Activated gamma-delta T cell (primary cell): ENCODE measurements around the gene C2CD4B.

Experiments
- DNase-seq: peaks from one replicate; lab custom pipeline; 2025; lab: John Stamatoyannopoulos, UW
- total RNA-seq, 2 donors: gene quantifications; one replicate each; lab custom pipeline; 2026; lab: John Stamatoyannopoulos, UW

Gene C2CD4B
- total RNA-seq, result 0 to 0.09 reads per million in 2 donors

- no peak for DNase-seq
Observed at GRCh38 chr15:62165104-62165792, at the start of gene C2CD4B. C2CD4B (minus strand) TSS chr15:62165285; CDS start chr15:62164984, 301 bp downstream.

- DNase-seq, result no peak
Observed at GRCh38 chr15:62212741-62213140, 47.7 kb upstream of the C2CD4B start.

- DNase-seq, result no peak
Observed at GRCh38 chr15:62211348-62211747, 46.3 kb upstream of the C2CD4B start.

- DNase-seq, result no peak
Observed at GRCh38 chr15:62209821-62210220, 44.7 kb upstream of the C2CD4B start.

- no peak for DNase-seq
Observed at GRCh38 chr15:62209322-62209721, 44.2 kb upstream of the C2CD4B start.

GRCh38 chr15:62208884-62209283 lies 43.8 kb upstream of the C2CD4B start:
- no peak for DNase-seq

GRCh38 chr15:62208367-62208766 lies 43.3 kb upstream of the C2CD4B start:
- no peak for DNase-seq

GRCh38 chr15:62190675-62191074 lies 25.6 kb upstream of the C2CD4B start:
- no peak for DNase-seq

- no peak for DNase-seq
Observed at GRCh38 chr15:62190274-62190673, 25.2 kb upstream of the C2CD4B start.

- DNase-seq, result no peak
Observed at GRCh38 chr15:62188744-62189143, 23.7 kb upstream of the C2CD4B start.

GRCh38 chr15:62187910-62188309 lies 22.8 kb upstream of the C2CD4B start:
- no peak for DNase-seq

GRCh38 chr15:62187425-62187824 lies 22.3 kb upstream of the C2CD4B start:
- DNase-seq, result no peak

GRCh38 chr15:62186578-62186977 lies 21.5 kb upstream of the C2CD4B start:
- no peak for DNase-seq

- no peak for DNase-seq
Observed at GRCh38 chr15:62183130-62183529, 18.0 kb upstream of the C2CD4B start.

- no peak for DNase-seq
Observed at GRCh38 chr15:62173215-62173614, 8.1 kb upstream of the C2CD4B start.

- no peak for DNase-seq
Observed at GRCh38 chr15:62171882-62172281, 6.8 kb upstream of the C2CD4B start.

- DNase-seq, result no peak
Observed at GRCh38 chr15:62165793-62166375, 799 bp upstream of the C2CD4B start.

- no peak for DNase-seq
Observed at GRCh38 chr15:62164396-62165103, 535 bp downstream of the C2CD4B start.

GRCh38 chr15:62164014-62164395 lies 1.1 kb downstream of the C2CD4B start:
- no peak for DNase-seq

GRCh38 chr15:62163397-62164013 lies 1.6 kb downstream of the C2CD4B start:
- no peak for DNase-seq

- no peak for DNase-seq
Observed at GRCh38 chr15:62153228-62153627, 11.9 kb downstream of the C2CD4B start.

- no peak for DNase-seq
Observed at GRCh38 chr15:62150445-62150844, 14.6 kb downstream of the C2CD4B start.

GRCh38 chr15:62149729-62150128 lies 15.4 kb downstream of the C2CD4B start:
- no peak for DNase-seq
